ENCODE measurements around the gene SPC24.
A peak's percentile ranks its signal among the peaks of the same experiment; 100 is the strongest.

SPC24 gene, protein sequence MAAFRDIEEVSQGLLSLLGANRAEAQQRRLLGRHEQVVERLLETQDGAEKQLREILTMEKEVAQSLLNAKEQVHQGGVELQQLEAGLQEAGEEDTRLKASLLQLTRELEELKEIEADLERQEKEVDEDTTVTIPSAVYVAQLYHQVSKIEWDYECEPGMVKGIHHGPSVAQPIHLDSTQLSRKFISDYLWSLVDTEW

GRCh38 chr19:11155373-11156120 lies at the start of gene SPC24:
Gene SPC24, minus strand, starts transcription at chr19:11155782. Its CDS starts 6 bp downstream, at chr19:11155776.
- TF ChIP-seq CTCF (IDR thresholded peaks at IDR 0.05; ENCODE audit: control insufficient read depth, insufficient read depth, low read depth, low read length, missing control alignments) = no peak
- peak; percentile 95 for DNase-seq (ENCODE audit: low read depth)
- H3K4me3 ChIP-seq (ENCODE audit: control insufficient read depth, low read depth, low read length) = peak within 1 kb of the TSS; percentile 62

DNA sequence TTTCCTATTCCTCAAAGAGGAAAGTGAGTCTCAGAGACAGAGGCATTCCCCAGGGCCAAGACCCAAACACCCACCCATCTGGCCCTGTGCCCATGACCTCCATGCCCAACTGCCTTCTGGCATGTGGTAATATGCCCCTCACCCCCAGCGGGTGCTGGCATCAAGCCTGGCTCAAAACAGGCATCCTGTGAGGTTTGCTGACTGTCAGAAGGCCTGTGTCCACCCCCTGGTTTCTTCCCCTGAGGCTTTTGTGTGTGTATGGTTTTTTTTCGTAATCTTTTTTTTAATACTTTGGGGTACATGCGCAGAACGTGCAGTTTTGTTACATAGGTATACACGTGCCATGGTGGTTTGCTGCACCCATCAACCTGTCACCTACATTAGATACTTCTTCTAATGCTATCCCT lies 49.4 kb upstream of the SPC24 start:
- DNase-seq (ENCODE audit: low read depth) = no peak
- no peak for TF ChIP-seq CTCF (IDR thresholded peaks at IDR 0.05; ENCODE audit: control insufficient read depth, insufficient read depth, low read depth, low read length, missing control alignments)
- no peak overlapping the region for H3K4me3 ChIP-seq (ENCODE audit: control insufficient read depth, low read depth, low read length)

GRCh38 chr19:11204076-11204602 lies 48.6 kb upstream of the SPC24 start:
- DNase-seq (ENCODE audit: low read depth) = no peak
- H3K4me3 ChIP-seq (ENCODE audit: control insufficient read depth, low read depth, low read length) = no peak overlapping the region
- no peak for TF ChIP-seq CTCF (IDR thresholded peaks at IDR 0.05; ENCODE audit: control insufficient read depth, insufficient read depth, low read depth, low read length, missing control alignments)

DNA sequence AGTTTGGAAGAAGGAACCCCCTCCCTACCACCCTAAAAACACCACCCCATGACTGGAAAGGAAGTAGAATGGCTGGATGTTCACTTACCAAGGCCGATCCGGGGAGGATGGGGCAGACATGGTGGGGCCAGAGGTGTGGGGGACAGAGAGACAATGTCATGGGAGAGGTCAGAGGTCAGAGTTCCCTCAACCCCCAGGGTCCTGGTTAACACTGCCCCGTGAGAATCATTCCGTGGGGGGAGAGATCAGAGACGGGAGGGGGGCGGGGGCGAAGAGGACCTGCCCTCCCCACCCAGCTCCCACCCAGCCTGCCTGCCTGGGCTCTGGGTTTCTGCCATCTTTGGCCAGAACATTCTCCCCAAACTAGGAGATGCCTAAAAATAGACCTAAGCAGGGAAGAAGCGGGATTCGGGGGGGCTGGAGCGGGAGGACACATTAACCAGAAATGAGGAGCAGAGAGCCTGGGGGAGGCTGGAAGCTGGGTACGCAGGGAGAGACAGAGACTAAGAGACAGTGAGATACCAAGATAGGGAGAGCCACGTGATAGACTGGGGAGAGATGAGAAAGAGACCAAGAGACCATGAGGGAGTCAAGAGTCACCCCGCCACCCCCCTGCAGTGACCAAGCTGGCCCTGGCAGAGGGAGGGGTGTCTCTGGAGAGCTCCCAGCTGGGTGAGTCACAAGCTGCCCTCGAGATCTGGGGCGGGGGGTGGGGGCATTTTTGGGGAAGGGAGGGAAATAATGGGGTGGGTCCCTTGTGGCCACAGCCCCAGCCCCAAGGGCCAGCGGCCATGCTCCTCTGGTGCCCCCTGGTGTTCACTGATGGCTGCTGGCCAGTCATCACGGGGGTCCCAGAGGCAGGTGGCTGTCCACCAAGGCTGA lies 47.9 kb upstream of the SPC24 start:
- peak; percentile 67 for DNase-seq (ENCODE audit: low read depth)
- H3K4me3 ChIP-seq (ENCODE audit: control insufficient read depth, low read depth, low read length) = no peak overlapping the region
- TF ChIP-seq CTCF (IDR thresholded peaks at IDR 0.05; ENCODE audit: control insufficient read depth, insufficient read depth, low read depth, low read length, missing control alignments) = peak; percentile 97

DNA sequence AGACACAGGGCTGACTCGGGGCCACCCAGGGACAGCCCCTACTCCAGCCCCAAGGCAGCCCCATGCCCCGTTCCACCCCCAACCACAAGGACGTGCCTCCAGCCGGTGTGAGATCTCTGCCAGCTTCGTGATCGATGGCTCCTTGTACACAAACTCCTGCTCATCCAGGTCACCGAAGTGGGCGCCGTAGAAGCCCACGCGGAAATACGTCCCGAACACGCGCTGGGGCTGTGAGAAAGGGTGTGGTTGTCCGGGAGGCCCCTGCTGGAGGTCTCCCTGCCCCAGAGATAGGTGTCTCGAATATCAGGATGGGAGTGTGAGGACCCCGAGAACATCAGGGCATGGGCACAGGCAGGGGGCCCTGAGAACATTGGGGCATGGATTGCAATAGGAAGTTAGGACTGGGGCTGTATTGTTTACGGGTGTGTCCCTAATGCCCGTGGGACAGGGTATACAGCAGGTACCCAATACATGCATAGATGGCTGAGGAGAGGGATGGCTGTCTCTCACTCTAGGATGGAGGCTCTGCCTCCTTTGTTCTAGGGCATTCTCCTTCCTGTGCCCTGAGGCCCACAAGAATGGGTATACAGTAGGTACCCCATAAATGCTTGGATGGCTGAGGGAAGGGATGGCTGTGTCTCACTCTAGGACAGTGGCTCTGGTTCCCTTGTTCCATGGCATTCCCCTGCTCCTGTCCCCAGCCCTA lies 47.1 kb upstream of the SPC24 start:
- DNase-seq (ENCODE audit: low read depth) = no peak
- no peak for TF ChIP-seq CTCF (IDR thresholded peaks at IDR 0.05; ENCODE audit: control insufficient read depth, insufficient read depth, low read depth, low read length, missing control alignments)
- H3K4me3 ChIP-seq (ENCODE audit: control insufficient read depth, low read depth, low read length) = no peak overlapping the region

- H3K4me3 ChIP-seq (ENCODE audit: control insufficient read depth, low read depth, low read length) = no peak overlapping the region
- no peak for DNase-seq (ENCODE audit: low read depth)
- no peak for TF ChIP-seq CTCF (IDR thresholded peaks at IDR 0.05; ENCODE audit: control insufficient read depth, insufficient read depth, low read depth, low read length, missing control alignments)
These were observed 46.2 kb upstream of the SPC24 start for GRCh38 chr19:11201791-11202190.

Measured in AG09309 (cell line).